NCI-H2029 (cell line): Measurements from ENCODE around the gene PHPT1.

ENCODE experiments used
- DNase-seq: peaks from one replicate; lab custom pipeline; 2025; lab: John Stamatoyannopoulos, UW

The PHPT1 gene

GRCh38 chr9:136886610-136887597, 37.7 kb downstream of the PHPT1 start:
- DNase-seq: peak; percentile 52

GRCh38 chr9:136888454-136888853, 39.2 kb downstream of the PHPT1 start:
- DNase-seq: no peak

- no peak for DNase-seq
These were observed 40.6 kb downstream of the PHPT1 start for GRCh38 chr9:136889858-136890257.

GRCh38 chr9:136890661-136891060, 41.5 kb downstream of the PHPT1 start:
- DNase-seq: no peak

- no peak for DNase-seq
These were observed 46.8 kb downstream of the PHPT1 start for GRCh38 chr9:136896027-136896426.

- DNase-seq: no peak
These were observed 49.4 kb downstream of the PHPT1 start for GRCh38 chr9:136898483-136899100.

GRCh38 chr9:136899196-136899595, 50.0 kb downstream of the PHPT1 start:
- DNase-seq: no peak

- no peak for DNase-seq
These were observed 51.3 kb downstream of the PHPT1 start for GRCh38 chr9:136900556-136900955.
